Breast epithelium (tissue), 3 donors: ENCODE data around the gene SPTBN1.

Experiments used
- CTCF ChIP-seq, 3 donors: fragments of 450-650 bp; IDR thresholded peaks; one replicate each; pipeline ENCODE4 v1.5.1; 2016 to 2017; ENCODE audit warnings: antibody characterized with exemption in 3 of 3, mild to moderate bottlenecking in 3 of 3, moderate library complexity in 3 of 3
- POLR2A ChIP-seq: fragments of 450-650 bp; IDR thresholded peaks from one replicate; pipeline ENCODE4 v1.6.1; 2016; ENCODE audit warnings: antibody characterized with exemption, mild to moderate bottlenecking, moderate library complexity
- POLR2AphosphoS5 ChIP-seq, 3 donors: sonication (generic); formaldehyde crosslinking; IDR thresholded peaks; one replicate each; pipeline ENCODE4 v1.6.1; 2017; ENCODE audit warnings: antibody characterized with exemption in 3 of 3

- TF ChIP-seq CTCF (IDR thresholded peaks at IDR 0.05) (no peak), POLR2AphosphoS5 (IDR thresholded peaks at IDR 0.05) (no peak), POLR2A (no peak)
Observed at GRCh38 chr2:54504866-54505265, 48.7 kb downstream of the SPTBN1 start.
